Muscle of arm (tissue), 14 donors: ENCODE measurements around the gene HOXB13. TPM values are rescaled to one million over a fixed set of nuclear protein-coding genes. Genes with fewer than 3 reads are reported as not detected.

Source experiments
- DNase-seq: peaks from one replicate; pipeline ENCODE4 v3.0.0-alpha.2; 2013
- long read RNA-seq, 11 donors: transcript quantifications; one replicate each; lab custom pipeline, GENCODE V29; 2026
- polyA plus RNA-seq, 12 donors: library from polyadenylated mRNA; unstranded; fragments of 120-200 nt; gene quantifications; one replicate each; pipeline ENCODE4 v1.2.1, GENCODE V29; 2013; ENCODE audit not compliant: insufficient read length in 12 of 12

Gene HOXB13
- 1 to 10 TPM in 1 of 12 donors, under 1 TPM in 1, not detected in 10; 0.11 to 5.9 TPM for polyA plus RNA-seq
- long read RNA-seq, donor 1 = 0 reads
- long read RNA-seq, donor 2 = 0 reads
- long read RNA-seq, donor 3 = 0 reads
- long read RNA-seq, donor 4 = 0 reads
- long read RNA-seq, donor 5 = 0 reads
- long read RNA-seq, donor 6 = 0 reads
- long read RNA-seq, donor 7 = 0 reads
- long read RNA-seq, donor 8 = 0 reads
- long read RNA-seq, donor 9 = 0 reads
- long read RNA-seq, donor 10 = 0 reads
- long read RNA-seq, donor 11 = 0 reads

- no peak for DNase-seq
Measured at GRCh38 chr17:48728232-48729231, at the start of gene HOXB13. Gene HOXB13 (minus strand): TSS chr17:48728750. CDS start chr17:48728593, 157 bp downstream.

- DNase-seq = no peak
Measured at GRCh38 chr17:48776602-48777001, 48.1 kb upstream of the HOXB13 start.

GRCh38 chr17:48773245-48773644 lies 44.7 kb upstream of the HOXB13 start:
- no peak for DNase-seq

GRCh38 chr17:48770954-48771353 lies 42.4 kb upstream of the HOXB13 start:
- no peak for DNase-seq

GRCh38 chr17:48769009-48769675 lies 40.6 kb upstream of the HOXB13 start:
- no peak for DNase-seq

- no peak for DNase-seq
Measured at GRCh38 chr17:48767263-48767774, 38.8 kb upstream of the HOXB13 start.

GRCh38 chr17:48761114-48761513 lies 32.6 kb upstream of the HOXB13 start:
- DNase-seq = no peak

- no peak for DNase-seq
Measured at GRCh38 chr17:48760411-48760810, 31.9 kb upstream of the HOXB13 start.

- no peak for DNase-seq
Measured at GRCh38 chr17:48759288-48759687, 30.7 kb upstream of the HOXB13 start.

- no peak for DNase-seq
Measured at GRCh38 chr17:48757524-48757961, 29.0 kb upstream of the HOXB13 start.

- no peak for DNase-seq
Measured at GRCh38 chr17:48756830-48757251, 28.3 kb upstream of the HOXB13 start.

- no peak for DNase-seq
Measured at GRCh38 chr17:48755356-48755755, 26.8 kb upstream of the HOXB13 start.

- DNase-seq = no peak
Measured at GRCh38 chr17:48754500-48755261, 26.1 kb upstream of the HOXB13 start.

GRCh38 chr17:48753794-48754499 lies 25.4 kb upstream of the HOXB13 start:
- DNase-seq = no peak

GRCh38 chr17:48752399-48753288 lies 24.1 kb upstream of the HOXB13 start:
- DNase-seq = no peak

- DNase-seq = no peak
Measured at GRCh38 chr17:48751733-48752398, 23.3 kb upstream of the HOXB13 start.

- no peak for DNase-seq
Measured at GRCh38 chr17:48751172-48751571, 22.6 kb upstream of the HOXB13 start.

GRCh38 chr17:48749621-48750553 lies 21.3 kb upstream of the HOXB13 start:
- no peak for DNase-seq
